Naive B cell (primary cell): ENCODE measurements around the gene CASP8AP2. TPM values are rescaled to one million over a fixed set of nuclear protein-coding genes. Genes with fewer than 3 reads are reported as not detected.
"Not testable (repeated sequence)": the region's sequence is repeated elsewhere in the genome, so short reads cannot be mapped to it uniquely, and the experiment has no call there.

ENCODE experiments used
- ATAC-seq, 2 donors: fragments of 150-1000 bp; cut with Tn5 transposase; 2 replicates each; pipeline ENCODE4 v1.10.0; 2021; ENCODE audit warnings: low read depth in 2 of 2, mild to moderate bottlenecking in 2 of 2, moderate library complexity in 2 of 2
- DNase-seq: peaks from one replicate; pipeline ENCODE4 v3.0.0; 2022
- H3K27ac Mint-ChIP-seq, 6 donors: one replicate each; pipeline ENCODE4 v1.8.0; 2020 to 2022; ENCODE audit warnings: mild to moderate bottlenecking in 6 of 6, mixed read lengths in 6 of 6, moderate library complexity in 5 of 6, inconsistent platforms in 2 of 6
- H3K27me3 Mint-ChIP-seq, 3 donors: one replicate each; pipeline ENCODE4 v1.8.0; 2021 to 2022; ENCODE audit warnings: mixed read lengths in 3 of 3, mild to moderate bottlenecking in 1 of 3
- H3K36me3 Mint-ChIP-seq, 2 donors: one replicate each; pipeline ENCODE4 v1.8.0; 2020 to 2022; ENCODE audit warnings: mixed read lengths in 2 of 2, inconsistent platforms in 1 of 2, mild to moderate bottlenecking in 1 of 2
- H3K4me1 Mint-ChIP-seq, 3 donors: one replicate each; pipeline ENCODE4 v1.8.0; 2020 to 2022; ENCODE audit warnings: mixed read lengths in 3 of 3, inconsistent platforms in 1 of 3, mild to moderate bottlenecking in 1 of 3, moderate library complexity in 1 of 3
- H3K4me3 Mint-ChIP-seq, 8 donors: one replicate each; pipeline ENCODE4 v1.8.0; 2020 to 2022; ENCODE audit warnings: mild to moderate bottlenecking in 8 of 8, mixed read lengths in 8 of 8, moderate library complexity in 8 of 8, inconsistent platforms in 2 of 8
- H3K9me3 Mint-ChIP-seq, 7 donors: one replicate each; pipeline ENCODE4 v1.8.0; 2020 to 2022; ENCODE audit warnings: mixed read lengths in 7 of 7, mild to moderate bottlenecking in 5 of 7, inconsistent platforms in 2 of 7, moderate library complexity in 1 of 7
- polyA plus RNA-seq, 6 donors: library from polyadenylated mRNA; unstranded; fragments of 300-500 nt; fragmentation: Illumina TruSeq; gene quantifications; one replicate each; pipeline ENCODE4 v1.2.3, GENCODE V29; 2021; ENCODE audit warnings: low read depth in 6 of 6

CASP8AP2 gene
- polyA plus RNA-seq = 10 to 100 TPM; 19.9 to 45.5 (median 33.2) TPM

DNA sequence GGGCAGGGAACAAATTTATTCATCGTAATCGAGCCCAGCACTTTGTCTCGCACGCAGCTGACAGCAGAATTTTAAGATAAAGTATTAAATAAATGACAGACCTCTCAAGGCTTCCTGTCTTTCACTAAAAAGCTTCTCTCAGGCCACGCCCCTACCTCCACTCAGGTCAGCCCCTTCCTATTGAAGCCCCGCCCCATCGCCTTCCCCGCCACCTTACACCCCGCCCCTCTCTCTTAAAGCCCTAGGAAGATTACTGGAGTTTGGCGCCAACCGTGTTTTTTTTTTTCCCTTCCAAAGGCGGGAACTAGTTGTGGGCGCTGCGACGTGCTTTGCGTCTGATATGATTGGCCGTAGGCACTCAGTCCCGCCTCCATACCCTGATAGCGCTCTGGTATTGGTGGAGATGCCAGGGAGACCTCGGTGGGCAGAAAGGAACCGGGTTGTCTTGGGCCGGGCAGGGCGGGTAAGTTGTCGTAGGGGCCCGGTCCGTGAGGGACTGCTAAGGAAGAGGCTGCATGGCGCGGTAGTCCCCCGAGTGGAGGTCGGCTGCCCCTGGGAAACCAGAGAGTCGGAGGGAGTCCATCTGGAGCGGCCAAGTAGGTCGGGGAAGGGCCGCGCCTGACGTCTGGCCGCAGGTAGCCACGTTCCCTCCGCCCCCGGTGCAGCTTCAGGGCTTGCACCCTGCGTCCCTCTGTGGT, at the start of gene CASP8AP2:
Gene CASP8AP2 (plus strand): TSS at position 409 of the 698 bp plus-strand sequence.
- Mint-ChIP-seq H3K27ac (peak within 1 kb of the TSS; percentile 86 to 98 (median 92)), H3K36me3 (peaks cover 0 to 6% of the 10 kb centered on the region in 2 donors), H3K27me3 (no peaks in the 10 kb centered on the region), H3K4me1 (peaks cover 20 to 46% (median 23%) of the 10 kb centered on the region in 3 donors), H3K4me3 (peak within 1 kb of the TSS; percentile 97 to 99 (median 98)), H3K9me3 (no peaks in the 10 kb centered on the region)
- DNase-seq (peak; percentile 95), ATAC-seq (peak; percentile 91 to 94)

DNA sequence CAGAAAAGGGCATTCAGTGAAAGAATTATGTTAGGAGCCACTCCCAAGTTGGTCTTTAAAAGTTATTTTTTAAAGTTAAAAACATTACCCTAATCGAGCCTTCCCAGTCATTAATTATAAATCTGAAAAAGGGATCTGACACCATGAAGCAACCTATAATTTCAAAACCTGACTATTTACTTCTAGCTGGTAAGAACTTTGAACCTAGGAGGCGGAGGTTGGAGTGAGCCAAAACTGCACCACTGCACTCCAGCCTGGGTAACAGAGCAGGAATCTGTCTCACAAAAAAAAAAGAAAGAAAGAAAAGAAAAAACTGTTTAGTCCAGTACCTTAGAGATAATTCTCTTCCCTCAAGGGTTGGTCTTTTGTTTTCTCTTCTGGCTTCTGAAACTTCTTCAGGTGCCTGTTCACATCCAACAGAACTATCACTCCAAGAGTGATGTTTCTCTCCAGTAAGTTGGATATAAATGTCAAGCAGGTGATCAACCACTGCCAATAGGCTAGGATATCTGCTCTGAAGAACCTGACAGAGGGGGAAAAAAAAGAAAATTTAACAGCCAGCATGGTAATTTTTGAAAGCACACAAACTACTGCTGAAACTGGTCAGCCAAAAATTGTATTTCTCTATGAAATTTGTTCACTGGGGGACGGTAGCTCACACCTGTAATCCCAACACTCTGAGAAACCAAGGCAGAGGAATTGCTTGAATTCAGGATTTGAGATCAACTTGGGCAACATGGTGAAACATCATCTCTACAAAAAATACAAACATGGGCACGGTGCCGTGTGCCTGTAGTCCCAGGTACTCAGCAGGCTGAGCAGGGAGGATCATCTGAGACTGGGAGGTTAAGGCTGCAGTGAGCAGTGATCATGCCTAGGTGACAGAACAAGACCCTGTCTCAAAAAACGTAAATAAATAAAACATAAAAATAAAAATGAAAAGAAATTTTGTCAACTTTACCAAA, 48.3 kb upstream of the CASP8AP2 start:
- Mint-ChIP-seq H3K9me3 (peaks cover 0 to 8% (median 5%) of the 10 kb centered on the region in 7 donors), H3K27me3 (no peaks in the 10 kb centered on the region), H3K4me3 (no peak overlapping the region), H3K36me3 (peaks cover 43 to 52% of the 10 kb centered on the region in 2 donors), H3K27ac (peak overlapping the region in 2 of 6 donors; percentile 57 to 70), H3K4me1 (no peaks in the 10 kb centered on the region)
- DNase-seq (no peak), ATAC-seq (no peak)

DNA sequence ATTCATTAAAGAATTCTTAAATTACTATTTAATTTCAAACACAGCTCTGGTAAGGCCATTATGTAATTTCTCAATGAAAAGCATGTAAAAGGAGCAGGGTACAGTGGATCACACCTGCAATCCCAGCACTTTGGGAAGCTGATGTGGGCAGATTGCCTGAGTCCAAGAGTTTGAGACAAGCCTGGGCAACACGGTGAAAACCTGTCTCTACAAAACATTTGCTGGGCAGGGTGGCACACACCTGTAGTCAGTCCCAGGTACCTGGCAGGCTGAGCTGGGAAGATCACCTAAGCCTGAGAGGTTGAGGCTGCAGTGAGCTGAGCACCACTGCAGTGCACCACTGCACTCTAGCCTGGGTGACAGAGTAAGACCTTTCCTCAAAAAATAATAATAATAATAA, 47.5 kb upstream of the CASP8AP2 start:
- Mint-ChIP-seq H3K27ac (peak overlapping the region in 1 of 6 donors; percentile 57), H3K4me3 (no peak overlapping the region), H3K9me3 (peaks cover 0 to 8% (median 5%) of the 10 kb centered on the region in 7 donors), H3K36me3 (peaks cover 43 to 52% of the 10 kb centered on the region in 2 donors), H3K27me3 (no peaks in the 10 kb centered on the region), H3K4me1 (no peaks in the 10 kb centered on the region)
- ATAC-seq = no peak
- no peak for DNase-seq

DNA sequence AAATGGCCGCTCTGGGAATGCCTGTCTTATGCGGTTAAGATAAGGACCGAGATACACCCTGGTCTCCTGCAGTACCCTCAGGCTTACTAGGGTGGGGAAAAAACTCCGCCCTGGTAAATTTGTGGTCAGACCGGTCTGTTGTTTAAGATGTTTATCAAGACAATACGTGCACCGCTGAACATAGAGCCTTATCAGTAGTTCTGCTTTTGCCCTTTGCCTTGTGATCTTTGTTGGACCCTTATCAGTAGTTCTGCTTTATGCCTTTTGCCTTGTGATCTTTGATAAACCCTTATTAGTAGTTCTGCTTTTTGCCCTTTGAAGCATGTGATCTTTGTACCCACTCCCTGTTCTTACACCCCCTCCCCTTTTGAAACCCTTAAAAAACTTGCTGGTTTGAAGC, 46.4 kb upstream of the CASP8AP2 start:
- H3K9me3 Mint-ChIP-seq, H3K27me3 Mint-ChIP-seq, H3K4me1 Mint-ChIP-seq, ATAC-seq, DNase-seq: not testable (repeated sequence)
- Mint-ChIP-seq H3K36me3 (peaks cover 50 to 53% of the 10 kb centered on the region in 2 donors), H3K4me3 (peak overlapping the region in 1 of 8 donors; percentile 62), H3K27ac (peak overlapping the region in 2 of 6 donors; percentile 32 to 83)

DNA sequence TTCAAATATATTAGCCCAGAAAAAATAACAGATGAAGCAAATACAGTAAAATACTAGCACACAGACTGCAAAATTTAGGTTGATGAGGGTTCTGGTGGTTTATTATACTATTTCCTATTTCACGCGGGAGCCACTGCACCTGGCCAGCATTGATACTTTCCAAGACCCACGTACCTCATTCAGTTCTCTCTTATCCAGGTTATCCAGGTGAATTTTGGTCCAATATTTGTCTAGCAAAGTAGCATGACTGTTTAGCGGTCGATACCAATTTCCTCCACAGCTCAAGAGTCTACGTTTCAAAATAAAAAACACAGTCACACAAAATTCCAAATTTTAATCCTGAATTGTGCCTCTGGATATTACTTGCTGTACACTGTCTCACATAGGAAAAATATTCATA, 44.8 kb upstream of the CASP8AP2 start:
- Mint-ChIP-seq H3K27me3 (no peaks in the 10 kb centered on the region), H3K4me1 (no peaks in the 10 kb centered on the region), H3K9me3 (peaks cover 0 to 8% (median 5%) of the 10 kb centered on the region in 7 donors), H3K4me3 (no peak overlapping the region), H3K36me3 (peaks cover 56 to 57% of the 10 kb centered on the region in 2 donors), H3K27ac (no peak overlapping the region)
- ATAC-seq (no peak), DNase-seq (no peak)

DNA sequence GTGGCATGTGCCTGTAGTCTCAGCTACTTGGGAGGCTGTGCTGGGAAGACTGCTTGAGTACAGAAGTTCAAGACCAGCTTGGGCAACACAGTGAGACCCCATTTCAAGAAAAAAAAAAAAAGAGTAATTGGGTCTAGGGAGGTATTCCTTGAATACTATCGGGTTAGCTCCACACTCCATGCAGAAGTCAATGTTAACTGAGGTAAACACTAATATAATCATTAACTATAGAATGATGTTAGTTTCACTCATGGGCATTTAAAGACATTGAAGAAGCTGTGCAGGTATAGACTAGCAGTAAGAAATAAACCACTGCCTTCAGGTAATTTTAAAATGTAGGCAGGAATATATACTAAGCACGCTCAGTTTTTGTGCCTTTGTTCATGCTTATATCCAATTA, 42.7 kb upstream of the CASP8AP2 start:
- no peaks in the 10 kb centered on the region for H3K27me3 Mint-ChIP-seq
- ATAC-seq (no peak), DNase-seq (no peak)
- H3K36me3 Mint-ChIP-seq = peaks cover 44% of the 10 kb centered on the region in 2 donors
- H3K4me3 Mint-ChIP-seq = no peak overlapping the region
- H3K4me1 Mint-ChIP-seq = no peaks in the 10 kb centered on the region
- H3K9me3 Mint-ChIP-seq = peaks cover 0 to 8% (median 5%) of the 10 kb centered on the region in 7 donors
- H3K27ac Mint-ChIP-seq = no peak overlapping the region

DNA sequence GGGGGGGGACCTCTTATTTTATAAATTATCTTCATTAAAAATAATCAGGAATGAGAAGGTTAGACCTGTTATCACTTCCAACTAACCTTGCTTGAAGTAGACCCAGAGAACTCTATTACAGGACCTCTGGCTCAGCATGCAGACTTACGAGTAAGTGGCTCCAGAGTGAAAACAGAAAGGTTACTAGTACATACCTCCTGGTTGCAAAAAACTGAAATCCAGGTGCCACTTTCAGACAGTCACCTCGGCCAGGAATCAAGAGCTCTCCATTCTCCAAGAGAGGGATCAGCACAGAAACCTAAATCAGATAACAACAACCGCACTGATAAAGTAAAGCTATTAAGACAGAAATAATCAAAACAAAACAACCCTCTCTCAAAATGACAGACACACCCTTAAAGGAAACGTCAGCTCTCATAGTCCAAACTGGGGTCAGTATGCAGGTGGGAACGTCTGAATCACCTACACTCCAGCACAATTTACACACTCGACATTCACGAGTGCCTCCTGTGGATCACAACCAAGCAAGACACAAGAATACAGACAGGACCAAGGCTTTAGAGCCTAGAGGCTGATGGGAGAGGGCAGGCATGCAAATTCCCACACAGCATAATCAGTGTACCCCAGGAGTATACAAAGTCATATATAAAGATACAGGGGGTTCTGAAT, 41.9 kb upstream of the CASP8AP2 start:
- Mint-ChIP-seq H3K27me3 (no peaks in the 10 kb centered on the region), H3K4me1 (peaks cover 0 to 2% (median 0%) of the 10 kb centered on the region in 3 donors), H3K9me3 (peaks cover 0 to 8% (median 5%) of the 10 kb centered on the region in 7 donors), H3K4me3 (no peak overlapping the region), H3K36me3 (peaks cover 41 to 42% of the 10 kb centered on the region in 2 donors), H3K27ac (peak overlapping the region in 2 of 6 donors; percentile 64 to 70)
- DNase-seq = no peak
- no peak for ATAC-seq

DNA sequence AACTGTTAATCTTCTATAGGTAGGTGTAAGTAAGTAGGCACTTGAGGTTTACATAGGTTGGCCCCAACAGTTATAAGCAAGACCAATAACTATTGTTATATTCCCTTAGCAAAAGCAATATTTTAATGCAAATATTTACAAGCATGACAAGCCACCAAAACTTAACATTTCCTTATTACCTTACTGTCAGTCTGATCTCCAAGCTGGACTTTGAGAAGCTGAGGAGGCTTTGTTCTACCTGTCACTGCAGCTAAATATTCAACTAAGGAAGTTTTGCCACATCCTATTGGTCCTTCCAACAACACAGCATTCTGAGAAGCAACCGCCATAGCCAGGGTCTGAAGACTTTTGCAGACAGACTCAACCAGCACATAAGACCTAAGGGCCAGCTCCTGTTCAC, 39.7 kb upstream of the CASP8AP2 start:
- no peak for DNase-seq
- peaks cover 19 to 24% (median 22%) of the 10 kb centered on the region in 3 donors for H3K4me1 Mint-ChIP-seq
- H3K27me3 Mint-ChIP-seq = no peaks in the 10 kb centered on the region
- no peak overlapping the region for H3K27ac Mint-ChIP-seq
- H3K4me3 Mint-ChIP-seq = no peak overlapping the region
- ATAC-seq = no peak
- H3K9me3 Mint-ChIP-seq = no peaks in the 10 kb centered on the region
- peaks cover 25 to 34% of the 10 kb centered on the region in 2 donors for H3K36me3 Mint-ChIP-seq

DNA sequence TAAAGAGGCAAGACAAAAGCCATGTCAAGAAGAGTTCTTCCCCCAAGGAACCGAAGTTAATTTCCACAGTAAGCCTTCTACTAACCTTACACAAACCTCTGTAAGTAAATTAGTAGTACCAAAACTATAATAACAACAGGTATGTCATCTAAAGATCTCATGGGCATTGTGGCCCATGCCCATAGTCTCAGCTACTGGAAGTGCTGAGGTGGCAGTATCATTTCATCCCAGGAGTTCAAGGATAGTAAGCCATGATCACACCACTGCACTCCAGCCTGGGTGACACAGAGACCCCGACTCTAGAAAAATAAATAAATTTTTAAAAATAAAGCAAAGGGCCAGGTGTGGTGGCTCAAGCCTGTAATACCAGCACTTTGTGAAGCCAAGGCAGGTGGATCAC, 39.3 kb upstream of the CASP8AP2 start:
- DNase-seq = no peak
- ATAC-seq = no peak
- Mint-ChIP-seq H3K9me3 (no peaks in the 10 kb centered on the region), H3K27ac (no peak overlapping the region), H3K36me3 (peaks cover 21 to 34% of the 10 kb centered on the region in 2 donors), H3K4me3 (no peak overlapping the region), H3K4me1 (peaks cover 22 to 28% (median 26%) of the 10 kb centered on the region in 3 donors), H3K27me3 (no peaks in the 10 kb centered on the region)

DNA sequence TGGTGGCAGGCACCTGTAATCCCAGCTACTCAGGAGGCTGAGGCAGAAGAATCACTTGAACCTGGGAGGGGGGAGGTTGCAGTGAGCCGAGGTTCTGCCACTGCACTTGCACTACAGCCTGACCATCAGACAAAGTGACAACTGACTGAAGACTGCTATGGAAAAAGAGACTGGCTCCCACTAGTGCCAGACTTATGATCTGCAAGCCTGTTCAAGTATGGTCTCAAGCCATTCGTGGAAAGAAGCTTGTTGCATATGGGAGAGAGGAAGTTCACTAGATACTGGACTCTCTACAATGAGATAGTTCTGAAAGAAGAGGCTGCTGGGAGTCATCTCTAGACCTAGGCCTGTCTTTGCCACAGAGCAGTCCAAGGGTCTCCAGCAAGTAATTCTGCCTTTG, 36.8 kb upstream of the CASP8AP2 start:
- Mint-ChIP-seq H3K27me3 (no peaks in the 10 kb centered on the region), H3K27ac (peak overlapping the region in 1 of 6 donors; percentile 16), H3K4me1 (peaks cover 22 to 30% (median 28%) of the 10 kb centered on the region in 3 donors), H3K36me3 (peaks cover 14 to 27% of the 10 kb centered on the region in 2 donors), H3K4me3 (peak overlapping the region in 5 of 8 donors; percentile 5 to 78 (median 29)), H3K9me3 (no peaks in the 10 kb centered on the region)
- DNase-seq (no peak), ATAC-seq (peak; percentile 43 to 50)

DNA sequence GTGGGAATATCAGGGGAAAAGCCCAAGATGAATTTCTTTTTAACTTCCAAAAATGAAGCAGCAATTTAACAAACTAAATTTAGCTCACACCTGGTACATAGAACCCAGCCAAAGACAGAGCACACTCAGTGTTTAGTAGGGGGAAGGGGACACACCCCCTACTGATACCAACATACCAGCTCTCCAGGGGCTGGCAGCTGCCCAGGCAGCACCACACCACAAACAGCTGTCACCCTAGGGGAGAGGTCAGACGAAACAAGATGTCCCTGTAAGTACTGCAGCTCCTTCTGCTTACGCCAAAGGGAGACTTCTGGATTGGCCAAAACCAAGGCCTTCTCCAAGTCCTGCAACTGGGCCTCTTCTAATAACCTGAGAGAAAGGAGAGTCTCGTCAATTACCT, 36.1 kb upstream of the CASP8AP2 start:
- no peak for ATAC-seq
- Mint-ChIP-seq H3K27ac (peak overlapping the region in 3 of 6 donors; percentile 23 to 96 (median 47)), H3K4me3 (peak overlapping the region in 3 of 8 donors; percentile 35 to 78 (median 61)), H3K36me3 (peaks cover 7 to 20% of the 10 kb centered on the region in 2 donors), H3K9me3 (no peaks in the 10 kb centered on the region), H3K27me3 (no peaks in the 10 kb centered on the region), H3K4me1 (peaks cover 22 to 30% (median 28%) of the 10 kb centered on the region in 3 donors)
- no peak for DNase-seq

DNA sequence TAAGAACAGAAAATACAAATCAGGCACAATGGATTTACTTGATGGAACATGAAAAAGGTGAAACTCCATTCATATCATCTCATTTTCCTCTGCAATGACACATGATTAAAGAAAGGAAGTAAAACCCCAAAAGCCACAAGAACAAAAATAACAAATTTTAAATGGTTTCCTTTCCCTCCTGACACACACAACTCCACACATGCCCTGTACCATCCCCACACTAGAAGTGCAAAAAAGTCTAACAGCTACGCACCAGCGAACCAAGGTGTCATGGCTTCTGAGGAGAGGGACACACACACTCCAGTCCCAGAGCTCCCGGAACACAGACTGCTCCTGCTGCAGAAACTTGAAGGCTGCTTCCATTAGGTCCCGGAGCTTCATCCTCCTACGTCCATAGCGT, 35.4 kb upstream of the CASP8AP2 start:
- peaks cover 2 to 16% of the 10 kb centered on the region in 2 donors for H3K36me3 Mint-ChIP-seq
- no peak for DNase-seq

DNA sequence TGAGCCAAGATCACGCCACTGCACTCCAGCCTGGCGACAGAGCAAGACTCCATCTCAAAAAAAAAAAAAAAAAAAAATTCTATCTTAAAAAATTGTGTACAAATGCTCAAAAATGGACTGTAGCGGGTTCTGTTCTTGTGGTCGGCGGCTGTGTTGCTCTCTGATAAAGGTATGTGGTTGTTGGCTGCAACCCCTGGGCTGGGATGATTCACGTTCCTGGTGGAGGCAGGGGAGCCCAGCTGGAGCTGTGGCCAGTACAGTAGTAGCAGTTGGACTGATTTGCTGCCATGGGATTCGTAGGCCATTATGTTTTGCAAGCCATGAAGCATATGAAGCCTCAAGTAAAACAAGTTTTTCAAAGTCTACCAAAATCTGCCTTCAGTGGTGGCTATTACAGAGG, 32.4 kb upstream of the CASP8AP2 start:
- Mint-ChIP-seq H3K9me3 (no peaks in the 10 kb centered on the region), H3K4me3 (no peak overlapping the region), H3K27ac (no peak overlapping the region), H3K27me3 (no peaks in the 10 kb centered on the region), H3K4me1 (peaks cover 27 to 40% (median 34%) of the 10 kb centered on the region in 3 donors), H3K36me3 (peaks cover 0 to 16% of the 10 kb centered on the region in 2 donors)
- ATAC-seq (no peak), DNase-seq (no peak)

More for the DNA sequence above, 35.4 kb upstream of the CASP8AP2 start:
- H3K27me3 Mint-ChIP-seq = no peaks in the 10 kb centered on the region
- no peaks in the 10 kb centered on the region for H3K9me3 Mint-ChIP-seq
- ATAC-seq = peak in 1 of 2 donors; percentile 41
- H3K4me3 Mint-ChIP-seq = peak overlapping the region in 5 of 8 donors; percentile 26 to 83 (median 41)
- H3K4me1 Mint-ChIP-seq = peaks cover 22 to 30% (median 28%) of the 10 kb centered on the region in 3 donors
- H3K27ac Mint-ChIP-seq = peak overlapping the region; percentile 23 to 96 (median 52)
